ENCODE results near the gene SORCS2. TPM values are rescaled to one million over a fixed set of nuclear protein-coding genes. Genes with fewer than 3 reads are reported as not detected.

Gene SORCS2
- total and polyA plus RNA-seq, 2 experiments from 2014 or later = 0.92 to 6.9 TPM

- Histone ChIP-seq H3K9me3 (ENCODE audit: low read depth) (no peaks in the 10 kb centered on the region), H3K4me3 (no peak overlapping the region), H3K36me3 (no peaks in the 10 kb centered on the region), H3K27ac (no peak overlapping the region), H3K27me3 (no peaks in the 10 kb centered on the region), H3K4me1 (ENCODE audit: low read depth) (no peaks in the 10 kb centered on the region)
- TF ChIP-seq CTCF (IDR thresholded peaks at IDR 0.05; ENCODE audit: low read depth, low read length) = no peak
- DNase-seq (ENCODE audit: low read depth in 1 of 2, low spot score in 1 of 2) = no peak
These were observed 144.4 kb downstream of the SORCS2 start for GRCh38 chr4:7336732-7337131.

GRCh38 chr4:7337196-7338058 lies 145.1 kb downstream of the SORCS2 start:
- no peaks in the 10 kb centered on the region for H3K9me3 ChIP-seq (ENCODE audit: low read depth)
- no peaks in the 10 kb centered on the region for H3K4me1 ChIP-seq (ENCODE audit: low read depth)
- H3K36me3 ChIP-seq = no peaks in the 10 kb centered on the region
- TF ChIP-seq CTCF (IDR thresholded peaks at IDR 0.05; ENCODE audit: low read depth, low read length) = no peak
- DNase-seq (ENCODE audit: low read depth in 1 of 2, low spot score in 1 of 2) = no peak
- H3K27me3 ChIP-seq = no peaks in the 10 kb centered on the region
- H3K4me3 ChIP-seq = no peak overlapping the region
- H3K27ac ChIP-seq = no peak overlapping the region

- Histone ChIP-seq H3K27ac (no peak overlapping the region), H3K36me3 (no peaks in the 10 kb centered on the region), H3K4me3 (no peak overlapping the region), H3K27me3 (no peaks in the 10 kb centered on the region), H3K9me3 (ENCODE audit: low read depth) (no peaks in the 10 kb centered on the region), H3K4me1 (ENCODE audit: low read depth) (no peaks in the 10 kb centered on the region)
- no peak for DNase-seq (ENCODE audit: low read depth in 1 of 2, low spot score in 1 of 2)
- no peak for TF ChIP-seq CTCF (IDR thresholded peaks at IDR 0.05; ENCODE audit: low read depth, low read length)
These were observed 145.7 kb downstream of the SORCS2 start for GRCh38 chr4:7338059-7338452.

GRCh38 chr4:7338876-7339623 lies 146.7 kb downstream of the SORCS2 start:
- H3K4me3 ChIP-seq = no peak overlapping the region
- no peaks in the 10 kb centered on the region for H3K9me3 ChIP-seq (ENCODE audit: low read depth)
- no peak for DNase-seq (ENCODE audit: low read depth in 1 of 2, low spot score in 1 of 2)
- no peaks in the 10 kb centered on the region for H3K36me3 ChIP-seq
- H3K27me3 ChIP-seq = no peaks in the 10 kb centered on the region
- no peaks in the 10 kb centered on the region for H3K4me1 ChIP-seq (ENCODE audit: low read depth)
- H3K27ac ChIP-seq = no peak overlapping the region
- TF ChIP-seq CTCF (IDR thresholded peaks at IDR 0.05; ENCODE audit: low read depth, low read length) = no peak

- H3K27ac ChIP-seq = no peak overlapping the region
- no peak overlapping the region for H3K4me3 ChIP-seq
- H3K9me3 ChIP-seq (ENCODE audit: low read depth) = no peaks in the 10 kb centered on the region
- no peak for TF ChIP-seq CTCF (IDR thresholded peaks at IDR 0.05; ENCODE audit: low read depth, low read length)
- DNase-seq (ENCODE audit: low read depth in 1 of 2, low spot score in 1 of 2) = no peak
- H3K27me3 ChIP-seq = no peaks in the 10 kb centered on the region
- no peaks in the 10 kb centered on the region for H3K4me1 ChIP-seq (ENCODE audit: low read depth)
- H3K36me3 ChIP-seq = no peaks in the 10 kb centered on the region
These were observed 147.6 kb downstream of the SORCS2 start for GRCh38 chr4:7339751-7340552.

Measured in cardiac muscle cell (in vitro differentiated cells and primary cell).